ENCODE results near the gene CNTLN. TPM values are rescaled to one million over a fixed set of nuclear protein-coding genes. Genes with fewer than 3 reads are reported as not detected.
"Not testable (repeated sequence)": the region's sequence is repeated elsewhere in the genome, so short reads cannot be mapped to it uniquely, and the experiment has no call there.

Gene CNTLN
- total RNA-seq, 2 donors from 2014 or later, result 2.3 to 2.9 TPM

GRCh38 chr9:17367035-17367434 is 232.2 kb downstream of the CNTLN start:
- no peaks in the 10 kb centered on the region for H3K27me3 Mint-ChIP-seq
- H3K4me1 Mint-ChIP-seq (ENCODE audit: low read depth in 2 of 2), result no peaks in the 10 kb centered on the region
- H3K36me3 Mint-ChIP-seq, result no peaks in the 10 kb centered on the region
- no peak for DNase-seq (ENCODE audit: low spot score)
- no peak for ATAC-seq
- H3K4me3 Mint-ChIP-seq, result no peak overlapping the region
- peaks cover 15% of the 10 kb centered on the region for H3K9me3 Mint-ChIP-seq
- H3K27ac Mint-ChIP-seq, result no peak overlapping the region

- Mint-ChIP-seq H3K27ac (no peak overlapping the region), H3K9me3 (peaks cover 9% of the 10 kb centered on the region), H3K4me1 (ENCODE audit: low read depth in 2 of 2) (no peaks in the 10 kb centered on the region), H3K27me3 (no peaks in the 10 kb centered on the region), H3K36me3 (peaks cover 7% of the 10 kb centered on the region), H3K4me3 (no peak overlapping the region)
- ATAC-seq (no peak), DNase-seq (ENCODE audit: low spot score) (no peak)
Measured at GRCh38 chr9:17380126-17380861, 245.5 kb downstream of the CNTLN start.

- H3K9me3 Mint-ChIP-seq, result no peaks in the 10 kb centered on the region
Measured at GRCh38 chr9:17387565-17387964, 252.7 kb downstream of the CNTLN start.

DNA sequence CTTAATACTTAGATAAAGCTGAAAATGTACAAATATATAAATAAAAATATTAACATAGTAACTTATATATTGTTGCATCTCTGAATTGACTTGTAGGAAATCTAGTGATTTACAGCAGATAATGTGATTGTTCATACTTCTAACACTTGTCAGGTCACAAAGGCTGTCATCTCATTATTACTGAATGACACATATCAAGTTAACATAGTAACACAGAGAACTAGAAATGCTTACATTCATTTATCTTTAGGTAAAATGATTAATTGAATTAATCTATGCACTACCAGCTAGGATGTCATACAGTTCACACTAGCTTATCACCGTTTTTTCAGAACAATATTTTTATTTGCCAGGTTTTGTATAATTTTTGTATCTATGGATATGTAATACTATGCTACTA is 254.2 kb downstream of the CNTLN start:
- no peaks in the 10 kb centered on the region for H3K27me3 Mint-ChIP-seq
- no peaks in the 10 kb centered on the region for H3K36me3 Mint-ChIP-seq
- H3K4me3 Mint-ChIP-seq, result no peak overlapping the region
- no peak for ATAC-seq
- H3K27ac Mint-ChIP-seq, result no peak overlapping the region
- no peaks in the 10 kb centered on the region for H3K9me3 Mint-ChIP-seq
- H3K4me1 Mint-ChIP-seq (ENCODE audit: low read depth in 2 of 2), result no peaks in the 10 kb centered on the region
- no peak for DNase-seq (ENCODE audit: low spot score)

More at GRCh38 chr9:17387565-17387964, 252.7 kb downstream of the CNTLN start:
- no peaks in the 10 kb centered on the region for H3K27me3 Mint-ChIP-seq
- H3K4me1 Mint-ChIP-seq (ENCODE audit: low read depth in 2 of 2), result no peaks in the 10 kb centered on the region
- ATAC-seq, result no peak
- no peak overlapping the region for H3K27ac Mint-ChIP-seq
- H3K4me3 Mint-ChIP-seq, result no peak overlapping the region
- DNase-seq (ENCODE audit: low spot score), result no peak
- H3K36me3 Mint-ChIP-seq, result no peaks in the 10 kb centered on the region

- no peaks in the 10 kb centered on the region for H3K36me3 Mint-ChIP-seq
- H3K27ac Mint-ChIP-seq, result no peak overlapping the region
- H3K4me1 Mint-ChIP-seq (ENCODE audit: low read depth in 2 of 2), result no peaks in the 10 kb centered on the region
- DNase-seq (ENCODE audit: low spot score) (no peak), ATAC-seq (no peak)
- H3K4me3 Mint-ChIP-seq, result no peak overlapping the region
- H3K9me3 Mint-ChIP-seq, result no peaks in the 10 kb centered on the region
- H3K27me3 Mint-ChIP-seq, result no peaks in the 10 kb centered on the region
Measured at GRCh38 chr9:17394881-17395510, 260.2 kb downstream of the CNTLN start.

DNA sequence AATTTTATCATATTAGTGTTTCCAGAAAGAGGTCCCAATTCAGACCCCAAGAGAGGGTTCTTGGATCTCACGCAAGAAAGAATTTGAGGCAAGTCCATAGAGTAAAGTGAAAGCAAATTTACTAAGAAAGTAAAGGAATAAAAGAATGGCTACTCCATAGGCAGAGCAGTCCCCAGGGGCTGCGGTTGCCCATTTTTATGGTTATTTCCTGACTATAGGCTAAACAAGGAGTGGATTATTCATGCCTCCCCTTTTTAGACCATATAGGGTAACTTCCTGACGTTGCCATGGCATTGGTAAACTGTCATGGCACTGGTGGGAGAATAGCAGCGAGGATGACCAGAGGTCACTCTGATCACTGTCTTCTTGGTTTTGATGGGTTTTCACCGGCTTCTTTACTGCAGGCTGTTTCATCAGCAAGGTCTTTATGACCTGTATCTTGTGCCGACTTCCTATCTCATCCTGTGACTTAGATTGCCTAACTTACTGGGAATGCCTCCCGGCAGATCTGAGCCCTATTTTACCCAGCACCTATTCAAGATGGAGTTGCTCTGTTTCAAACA is 262.4 kb downstream of the CNTLN start:
- not testable (repeated sequence) for H3K27ac Mint-ChIP-seq; H3K27me3 Mint-ChIP-seq; H3K4me3 Mint-ChIP-seq; H3K4me1 Mint-ChIP-seq (ENCODE audit: low read depth in 2 of 2); H3K36me3 Mint-ChIP-seq; DNase-seq (ENCODE audit: low spot score); H3K9me3 Mint-ChIP-seq; ATAC-seq

DNA sequence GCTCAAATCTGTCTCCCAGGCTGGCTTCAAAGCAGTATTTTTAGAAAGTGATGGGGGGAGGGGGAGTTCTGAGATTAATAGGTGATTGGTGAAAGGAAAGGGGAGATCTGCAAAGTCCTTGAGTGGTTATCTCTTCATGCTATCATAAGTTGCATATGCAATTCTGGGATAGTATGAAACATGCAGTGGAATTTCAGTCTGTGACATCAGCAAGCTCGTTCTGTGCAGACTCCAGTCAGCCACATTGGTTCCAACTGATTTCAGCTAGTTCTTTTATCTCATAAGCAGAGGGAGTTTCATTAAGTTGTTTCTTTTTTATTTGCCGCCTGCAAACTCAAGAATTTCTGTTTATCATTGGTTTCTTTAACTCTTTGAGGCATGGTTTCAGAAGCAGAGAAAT is 263.5 kb downstream of the CNTLN start:
- H3K4me1 Mint-ChIP-seq (ENCODE audit: low read depth in 2 of 2), result no peaks in the 10 kb centered on the region
- ATAC-seq, result no peak

GRCh38 chr9:17401858-17402257 is 267.0 kb downstream of the CNTLN start:
- H3K36me3 Mint-ChIP-seq, result no peaks in the 10 kb centered on the region
- no peaks in the 10 kb centered on the region for H3K27me3 Mint-ChIP-seq
- no peak overlapping the region for H3K27ac Mint-ChIP-seq
- H3K4me1 Mint-ChIP-seq (ENCODE audit: low read depth in 2 of 2), result no peaks in the 10 kb centered on the region
- H3K9me3 Mint-ChIP-seq, result no peaks in the 10 kb centered on the region
- ATAC-seq, result no peak
- no peak for DNase-seq (ENCODE audit: low spot score)
- H3K4me3 Mint-ChIP-seq, result no peak overlapping the region

More for the DNA sequence above, 263.5 kb downstream of the CNTLN start:
- Mint-ChIP-seq H3K9me3 (no peaks in the 10 kb centered on the region), H3K36me3 (no peaks in the 10 kb centered on the region), H3K4me3 (no peak overlapping the region), H3K27ac (no peak overlapping the region), H3K27me3 (no peaks in the 10 kb centered on the region)
- no peak for DNase-seq (ENCODE audit: low spot score)

DNA sequence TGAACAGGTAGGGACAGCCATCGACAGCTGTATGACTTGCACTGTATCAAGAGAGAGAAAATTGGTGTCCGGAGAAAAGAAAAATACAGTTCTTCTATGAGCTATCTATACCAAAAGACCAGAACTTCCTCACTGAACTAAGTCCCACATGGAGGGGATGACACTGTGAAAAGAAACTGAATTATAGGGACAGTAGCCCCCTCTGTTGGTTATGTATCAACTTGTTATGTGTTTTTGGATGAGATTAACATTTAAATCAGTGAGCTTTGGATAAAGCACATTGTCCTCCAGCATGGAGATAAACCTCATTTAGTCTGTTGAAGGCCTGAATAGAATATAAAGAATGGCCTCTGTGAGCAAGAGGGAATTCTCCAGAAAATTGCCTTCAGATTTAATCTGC is 267.5 kb downstream of the CNTLN start:
- no peak for DNase-seq (ENCODE audit: low spot score)

GRCh38 chr9:17403539-17403938 is 268.7 kb downstream of the CNTLN start:
- Mint-ChIP-seq H3K27ac (no peak overlapping the region), H3K36me3 (no peaks in the 10 kb centered on the region), H3K9me3 (no peaks in the 10 kb centered on the region), H3K4me3 (no peak overlapping the region), H3K27me3 (no peaks in the 10 kb centered on the region), H3K4me1 (ENCODE audit: low read depth in 2 of 2) (no peaks in the 10 kb centered on the region)
- DNase-seq (ENCODE audit: low spot score) (no peak), ATAC-seq (no peak)

More for the DNA sequence above, 267.5 kb downstream of the CNTLN start:
- no peak overlapping the region for H3K4me3 Mint-ChIP-seq
- no peaks in the 10 kb centered on the region for H3K36me3 Mint-ChIP-seq
- no peaks in the 10 kb centered on the region for H3K27me3 Mint-ChIP-seq
- no peak overlapping the region for H3K27ac Mint-ChIP-seq
- no peak for ATAC-seq
- H3K9me3 Mint-ChIP-seq, result no peaks in the 10 kb centered on the region
- no peaks in the 10 kb centered on the region for H3K4me1 Mint-ChIP-seq (ENCODE audit: low read depth in 2 of 2)

GRCh38 chr9:17414986-17415385 is 280.1 kb downstream of the CNTLN start:
- ATAC-seq (no peak), DNase-seq (ENCODE audit: low spot score) (no peak)
- Mint-ChIP-seq H3K27me3 (no peaks in the 10 kb centered on the region), H3K27ac (no peak overlapping the region), H3K4me1 (ENCODE audit: low read depth in 2 of 2) (no peaks in the 10 kb centered on the region), H3K4me3 (no peak overlapping the region), H3K9me3 (no peaks in the 10 kb centered on the region), H3K36me3 (no peaks in the 10 kb centered on the region)

GRCh38 chr9:17422994-17423680 is 288.3 kb downstream of the CNTLN start:
- no peak for DNase-seq (ENCODE audit: low spot score)
- H3K36me3 Mint-ChIP-seq, result no peaks in the 10 kb centered on the region
- H3K9me3 Mint-ChIP-seq, result peaks cover 17% of the 10 kb centered on the region
- no peak for ATAC-seq
- no peaks in the 10 kb centered on the region for H3K4me1 Mint-ChIP-seq (ENCODE audit: low read depth in 2 of 2)
- H3K27ac Mint-ChIP-seq, result no peak overlapping the region
- H3K4me3 Mint-ChIP-seq, result no peak overlapping the region
- no peaks in the 10 kb centered on the region for H3K27me3 Mint-ChIP-seq

GRCh38 chr9:17423681-17424011 is 288.8 kb downstream of the CNTLN start:
- Mint-ChIP-seq H3K36me3 (no peaks in the 10 kb centered on the region), H3K4me1 (ENCODE audit: low read depth in 2 of 2) (no peaks in the 10 kb centered on the region), H3K4me3 (no peak overlapping the region), H3K27ac (no peak overlapping the region), H3K27me3 (no peaks in the 10 kb centered on the region), H3K9me3 (peaks cover 17% of the 10 kb centered on the region)
- ATAC-seq (no peak), DNase-seq (ENCODE audit: low spot score) (no peak)

GRCh38 chr9:17425384-17425783 is 290.5 kb downstream of the CNTLN start:
- Mint-ChIP-seq H3K27me3 (no peaks in the 10 kb centered on the region), H3K4me3 (no peak overlapping the region), H3K9me3 (peaks cover 17% of the 10 kb centered on the region), H3K4me1 (ENCODE audit: low read depth in 2 of 2) (no peaks in the 10 kb centered on the region), H3K27ac (no peak overlapping the region), H3K36me3 (no peaks in the 10 kb centered on the region)
- no peak for DNase-seq (ENCODE audit: low spot score)
- no peak for ATAC-seq
